Measurements from ENCODE around the gene ELF4.

DNA sequence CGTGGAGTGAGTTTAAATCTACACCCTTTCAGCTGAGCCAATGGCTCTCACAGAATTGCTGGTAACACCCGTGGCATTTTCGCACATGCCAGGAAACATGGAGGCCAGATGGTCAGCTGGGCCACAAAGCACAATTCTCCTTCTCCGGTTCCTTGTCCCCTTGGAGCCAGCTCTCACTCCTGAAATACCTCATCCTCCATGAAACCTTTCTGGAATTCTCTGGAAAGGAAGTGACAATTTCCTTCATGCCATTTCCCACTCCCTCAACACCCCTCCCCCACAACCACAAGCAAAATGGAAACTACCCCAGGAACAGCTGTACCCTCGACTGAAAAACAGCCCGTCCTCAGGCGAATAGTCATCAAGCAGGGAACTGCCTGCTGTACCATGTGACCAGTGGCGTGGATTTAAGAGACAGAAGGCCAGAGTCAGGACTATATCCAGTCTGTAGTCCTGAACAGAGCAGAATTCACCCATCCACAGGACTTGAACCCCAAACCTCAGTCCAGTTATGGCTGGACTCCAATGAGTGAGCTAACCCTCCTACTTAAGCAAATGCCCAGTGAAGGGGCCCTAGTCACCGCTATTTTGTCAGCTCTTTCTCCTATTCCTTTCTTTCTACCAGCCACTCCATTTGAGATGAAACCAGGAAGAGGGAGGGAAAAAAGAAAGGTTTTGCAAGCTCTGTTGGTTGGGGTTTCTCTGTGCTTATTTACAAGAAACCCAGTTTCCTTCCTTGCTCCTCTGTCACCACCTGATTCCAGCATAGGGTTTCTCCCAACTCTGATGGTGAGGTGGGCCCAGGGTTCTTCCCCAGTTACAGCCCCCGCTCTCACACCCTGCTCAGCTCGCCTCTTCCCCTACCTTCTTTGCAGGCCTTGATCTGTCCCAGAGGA is 24.5 kb downstream of the ELF4 start:
- TF ChIP-seq CTCF (IDR thresholded peaks at IDR 0.05; ENCODE audit: low read depth, low read length) (no peak), EZH2phosphoT487 (IDR thresholded peaks at IDR 0.05; ENCODE audit: low read depth) (no peak)

Measured in OCI-LY3 (cell line).